Endothelial cell (in vitro differentiated cells): ENCODE results near the gene PSME2. TPM values are rescaled to one million over a fixed set of nuclear protein-coding genes. Genes with fewer than 3 reads are reported as not detected.

ENCODE experiments used
- DNase-seq: peaks from one replicate; pipeline ENCODE4 v3.0.0; 2021; ENCODE audit warnings: low spot score
- H3K27ac Mint-ChIP-seq: one replicate; pipeline ENCODE4 v1.8.0; 2021; ENCODE audit warnings: mixed read lengths, inconsistent platforms; ENCODE audit not compliant: unreplicated experiment
- H3K27me3 Mint-ChIP-seq: one replicate; pipeline ENCODE4 v1.8.0; 2021; ENCODE audit warnings: mild to moderate bottlenecking, moderate library complexity, mixed read lengths, inconsistent platforms; ENCODE audit not compliant: unreplicated experiment
- H3K36me3 Mint-ChIP-seq: one replicate; pipeline ENCODE4 v1.8.0; 2021; ENCODE audit warnings: mild to moderate bottlenecking, low read depth, mixed read lengths, inconsistent platforms; ENCODE audit not compliant: unreplicated experiment
- H3K4me1 Mint-ChIP-seq: one replicate; pipeline ENCODE4 v1.8.0; 2021; ENCODE audit warnings: mild to moderate bottlenecking, mixed read lengths, inconsistent platforms; ENCODE audit not compliant: unreplicated experiment
- H3K4me3 Mint-ChIP-seq: one replicate; pipeline ENCODE4 v1.8.0; 2021; ENCODE audit warnings: mild to moderate bottlenecking, mixed read lengths, inconsistent platforms; ENCODE audit not compliant: unreplicated experiment
- H3K9me3 Mint-ChIP-seq: one replicate; pipeline ENCODE4 v1.8.0; 2021; ENCODE audit warnings: mixed read lengths, inconsistent platforms; ENCODE audit not compliant: unreplicated experiment
- CTCF ChIP-seq: fragments of 200-600 bp; sonication (generic); IDR thresholded peaks from one replicate; pipeline ENCODE4 v1.5.0; 2021; ENCODE audit warnings: antibody characterized with exemption; ENCODE audit not compliant: unreplicated experiment
- total RNA-seq: library from RNA; stranded (reverse); fragmentation: NEBNext Ultra II Directional; extraction: Animal tissue kit (Norgen Biotek cat#: 25700); gene quantifications from one replicate; pipeline ENCODE4 v1.2.1, GENCODE V29; 2021; ENCODE audit not compliant: unreplicated experiment

PSME2 gene
- total RNA-seq, 1 donor from 2014 or later, result 73.6 TPM

- H3K36me3 Mint-ChIP-seq, result peaks cover 25% of the 10 kb centered on the region
- H3K27ac Mint-ChIP-seq, result no peak overlapping the region
- peak overlapping the region; percentile 56 for H3K4me3 Mint-ChIP-seq
- TF ChIP-seq CTCF, result no peak
- DNase-seq, result no peak
- peaks cover 9% of the 10 kb centered on the region for H3K27me3 Mint-ChIP-seq
- peaks cover 16% of the 10 kb centered on the region for H3K4me1 Mint-ChIP-seq
- no peaks in the 10 kb centered on the region for H3K9me3 Mint-ChIP-seq
Observed at GRCh38 chr14:24138396-24139271, 7.8 kb downstream of the PSME2 start.

GRCh38 chr14:24137529-24138395 is 8.6 kb downstream of the PSME2 start:
- peaks cover 13% of the 10 kb centered on the region for H3K27me3 Mint-ChIP-seq

GRCh38 chr14:24136684-24137528 is 9.5 kb downstream of the PSME2 start:
- Mint-ChIP-seq H3K27ac (no peak overlapping the region), H3K9me3 (no peaks in the 10 kb centered on the region), H3K36me3 (peaks cover 18% of the 10 kb centered on the region), H3K27me3 (peaks cover 14% of the 10 kb centered on the region), H3K4me1 (peaks cover 27% of the 10 kb centered on the region), H3K4me3 (peak overlapping the region; percentile 85)
- no peak for DNase-seq
- no peak for TF ChIP-seq CTCF

More at GRCh38 chr14:24137529-24138395, 8.6 kb downstream of the PSME2 start:
- DNase-seq, result no peak
- no peaks in the 10 kb centered on the region for H3K9me3 Mint-ChIP-seq
- peaks cover 20% of the 10 kb centered on the region for H3K4me1 Mint-ChIP-seq
- no peak overlapping the region for H3K27ac Mint-ChIP-seq
- peaks cover 18% of the 10 kb centered on the region for H3K36me3 Mint-ChIP-seq
- no peak for TF ChIP-seq CTCF
- H3K4me3 Mint-ChIP-seq, result peak overlapping the region; percentile 85

GRCh38 chr14:24135834-24136683 is 10.4 kb downstream of the PSME2 start, which contains the start of gene PSME1:
Gene PSME1 (plus strand): TSS chr14:24136194. CDS start chr14:24136263, 69 bp downstream.
- no peak for TF ChIP-seq CTCF
- Mint-ChIP-seq H3K4me1 (peaks cover 32% of the 10 kb centered on the region), H3K27ac (peak within 1 kb of the TSS; percentile 84), H3K27me3 (peaks cover 14% of the 10 kb centered on the region), H3K36me3 (peaks cover 18% of the 10 kb centered on the region), H3K9me3 (no peaks in the 10 kb centered on the region), H3K4me3 (peak within 1 kb of the TSS; percentile 97)
- DNase-seq, result peak; percentile 83
